ENCODE results near the gene IQSEC1. TPM values are rescaled to one million over a fixed set of nuclear protein-coding genes. Genes with fewer than 3 reads are reported as not detected.

The IQSEC1 gene
- total and polyA plus RNA-seq, 10 of the 15 experiments (the other 5 are each of a cell fraction or from before 2014, with no cell fraction given) = 0.92 to 55.2 (median 8.5) TPM

GRCh38 chr3:13072239-13072599 is 1.0 kb downstream of the IQSEC1 start (continued):
- TF ChIP-seq ASH2L (IDR thresholded peaks at IDR 0.05; ENCODE audit: borderline replicate concordance, low read depth) (no peak), GABPA (IDR thresholded peaks at IDR 0.05; ENCODE audit: low read depth) (no peak), NR2C1 (IDR thresholded peaks at IDR 0.05) (peak; percentile 16; the same call in 1 of the 2 replicates), EGR1 (IDR thresholded peaks at IDR 0.05; ENCODE audit: borderline replicate concordance in 1 of 2, low read depth in 2 of 2, low read length in 2 of 2) (no peak), KDM1A (IDR thresholded peaks at IDR 0.05; ENCODE audit: borderline replicate concordance) (no peak), FOXM1 (IDR thresholded peaks at IDR 0.05; ENCODE audit: low read depth, low read length) (no peak), TCF7 (IDR thresholded peaks at IDR 0.05; ENCODE audit: borderline replicate concordance) (no peak), SRF (IDR thresholded peaks at IDR 0.05; ENCODE audit: low read depth in 2 of 2, low read length in 2 of 2) (no peak), EED (IDR thresholded peaks at IDR 0.05; ENCODE audit: low read depth) (no peak), RB1 (IDR thresholded peaks at IDR 0.05; ENCODE audit: borderline replicate concordance) (no peak), IRF3 (IDR thresholded peaks at IDR 0.05) (no peak), CBX5 (IDR thresholded peaks at IDR 0.05; ENCODE audit: low read depth) (no peak), TARDBP (IDR thresholded peaks at IDR 0.05; ENCODE audit: borderline replicate concordance) (no peak), HSF1 (IDR thresholded peaks at IDR 0.05; ENCODE audit: low read depth, low read length) (no peak), CEBPB (IDR thresholded peaks at IDR 0.05; ENCODE audit: borderline replicate concordance in 1 of 2, low read depth in 2 of 2, low read length in 2 of 2) (no peak), ZNF592 (IDR thresholded peaks at IDR 0.05) (no peak), HDAC2 (IDR thresholded peaks at IDR 0.05) (no peak), NR2F1 (conservative IDR thresholded peaks at IDR 0.05) (peak; percentile 87), MLLT1 (IDR thresholded peaks at IDR 0.05) (no peak), NFIC (IDR thresholded peaks at IDR 0.05; ENCODE audit: low read depth, low read length) (no peak), ZZZ3 (IDR thresholded peaks at IDR 0.05; ENCODE audit: control insufficient read depth, insufficient read length, low read depth) (no peak), KAT2A (conservative IDR thresholded peaks at IDR 0.05; ENCODE audit: control insufficient read depth, low read depth, low read length) (no peak), DPF2 (IDR thresholded peaks at IDR 0.05) (peak; percentile 70; the same call in 1 of the 2 replicates), TAF1 (IDR thresholded peaks at IDR 0.05; ENCODE audit: borderline replicate concordance, low read depth, low read length) (no peak)

Measured in GM12878 (cell line).